ENCODE measurements around the gene KLHL36.

- TF ChIP-seq CTCF (conservative IDR thresholded peaks at IDR 0.05; ENCODE audit: low read length) (no peak), EZH2phosphoT487 (IDR thresholded peaks at IDR 0.05; ENCODE audit: borderline replicate concordance) (no peak)
Measured at GRCh38 chr16:84692451-84693214, 44.3 kb downstream of the KLHL36 start.

All from Loucy (cell line).